GM12878 (cell line): Measurements from ENCODE around the gene FBXO42. TPM values are rescaled to one million over a fixed set of nuclear protein-coding genes. Genes with fewer than 3 reads are reported as not detected.

Experiments
- ATAC-seq: fragments of 200-7000 bp; cut with Tn5 transposase; 3 replicates; pipeline ENCODE4 v1.9.1; 2020; ENCODE audit warnings: mild to moderate bottlenecking, moderate library complexity
- BruUV-seq: library from RNA; stranded (reverse); fragments of 400-500 nt; replicated peaks from 2 replicates; lab custom pipeline; 2021; lab: Mats Ljungman, UMichigan
- CTCF ChIA-PET: fragments of 300-600 bp; sonication (Branson Sonifier 250); formaldehyde crosslinking; extraction: SDS; loops from one replicate; lab custom pipeline; 2021; ENCODE audit warnings: inconsistent platforms; lab: Yijun Ruan, JAX
- POLR2A ChIA-PET: fragments of 350-600 bp; formaldehyde crosslinking; extraction: SDS; loops from one replicate; lab custom pipeline; 2021; ENCODE audit warnings: inconsistent platforms; lab: Charles Lee
- RAD21 ChIA-PET: fragments of 300-600 bp; sonication (Branson Sonifier 250); formaldehyde crosslinking; loops from one replicate; lab custom pipeline; 2023; ENCODE audit warnings: antibody characterized with exemption; ENCODE audit not compliant: unreplicated experiment; lab: Charles Lee
- SMC1A ChIA-PET: fragments of 300-600 bp; sonication (Branson Sonifier 250); formaldehyde crosslinking; loops from one replicate; lab custom pipeline; 2023; ENCODE audit not compliant: unreplicated experiment, uncharacterized antibody; lab: Charles Lee
- DNase-seq: peaks from one replicate; pipeline ENCODE4 v3.0.0-alpha.2; 2011; ENCODE audit warnings: low read depth, low spot score
- FAIRE-seq: peaks from 3 replicates; lab custom pipeline; 2011; peaks lifted over from hg19 to GRCh38; lab: Jason Lieb, UNC
- H2AFZ ChIP-seq: 2 replicates; pipeline ENCODE4 v1.6.0; 2011; ENCODE audit warnings: low read depth, low read length, control low read depth; ENCODE audit not compliant: control insufficient read depth
- H3K27ac ChIP-seq: 2 replicates; pipeline ENCODE4 v1.5.1; 2011; ENCODE audit warnings: control low read depth; ENCODE audit not compliant: control insufficient read depth, insufficient read depth
- H3K27me3 ChIP-seq, 2 experiments: replicated peaks in 1 of 2; 2 replicates each; pipeline versions ENCODE4 v1.6.0 to v1.6.1; 2011; ENCODE audit warnings: low read length in 1 of 2; ENCODE audit not compliant: control insufficient read depth in 2 of 2, insufficient read depth in 2 of 2
- H3K36me3 ChIP-seq, 2 experiments: 2 replicates each; pipeline ENCODE4 v1.5.1; 2011; ENCODE audit warnings: low read length in 1 of 2; ENCODE audit not compliant: control insufficient read depth in 2 of 2, insufficient read depth in 2 of 2
- H3K4me1 ChIP-seq: 2 replicates; pipeline ENCODE4 v1.6.1; 2011; ENCODE audit warnings: mild to moderate bottlenecking, low read length, moderate library complexity, mixed read lengths; ENCODE audit not compliant: control insufficient read depth, insufficient read depth
- H3K4me2 ChIP-seq: 2 replicates; pipeline ENCODE4 v1.6.0; 2011; ENCODE audit warnings: control low read depth; ENCODE audit not compliant: control insufficient read depth, insufficient read depth
- H3K4me3 ChIP-seq: fragments of 200-600 bp; sonication (generic); 2 replicates; pipeline ENCODE4 v1.5.1; 2016
- H3K79me2 ChIP-seq: 2 replicates; pipeline ENCODE4 v1.6.0; 2011; ENCODE audit warnings: low read length; ENCODE audit not compliant: control insufficient read depth, insufficient read depth
- H3K9ac ChIP-seq: 2 replicates; pipeline ENCODE4 v1.8.0; 2011; ENCODE audit warnings: low read length, control low read depth, mixed read lengths; ENCODE audit not compliant: control insufficient read depth, insufficient read depth
- H3K9me3 ChIP-seq: replicated peaks from 3 replicates; pipeline ENCODE4 v1.5.1; 2011; ENCODE audit warnings: mild to moderate bottlenecking, low read length; ENCODE audit not compliant: control insufficient read depth, insufficient read depth
- H4K20me1 ChIP-seq: 2 replicates; pipeline ENCODE4 v1.6.0; 2011; ENCODE audit not compliant: control insufficient read depth, insufficient read depth
- BRCA1 ChIP-seq: IDR thresholded peaks from 2 replicates; pipeline ENCODE4 v1.6.1; 2011; ENCODE audit warnings: low read depth, low read length, improper control_type of control experiment
- DPF2 ChIP-seq: fragments of 450-650 bp; IDR thresholded peaks from 2 replicates; pipeline ENCODE4 v1.6.1; 2017; ENCODE audit warnings: mild to moderate bottlenecking
- EGR1 ChIP-seq, 2 experiments: IDR thresholded peaks; 1 replicate in 1 of 2; 2 replicates in 1 of 2; pipeline ENCODE4 v1.6.1; 2011 to 2012; ENCODE audit warnings: low read depth in 2 of 2, low read length in 2 of 2, borderline replicate concordance in 1 of 2, mild to moderate bottlenecking in 1 of 2, moderate library complexity in 1 of 2
- HDGF ChIP-seq: fragments of 450-650 bp; IDR thresholded peaks from 2 replicates; pipeline ENCODE4 v1.6.1; 2016; ENCODE audit warnings: antibody characterized with exemption
- NR2F1 ChIP-seq: fragments of 450-650 bp; conservative IDR thresholded peaks from 2 replicates; pipeline ENCODE4 v1.6.1; 2017; ENCODE audit warnings: mild to moderate bottlenecking
- RAD21 ChIP-seq: IDR thresholded peaks from 2 replicates; pipeline ENCODE4 v1.6.1; 2011; ENCODE audit warnings: mild to moderate bottlenecking, low read depth, low read length, moderate library complexity; ENCODE audit not compliant: insufficient read depth
- REST ChIP-seq: IDR thresholded peaks from 2 replicates; pipeline ENCODE4 v1.6.1; 2012; ENCODE audit warnings: mild to moderate bottlenecking, low read depth, low read length
- SRF ChIP-seq, 2 experiments: IDR thresholded peaks; 2 replicates each; pipeline ENCODE4 v1.6.1; 2011; ENCODE audit warnings: low read depth in 2 of 2, low read length in 2 of 2, mild to moderate bottlenecking in 1 of 2, moderate library complexity in 1 of 2
- TBL1XR1 ChIP-seq: IDR thresholded peaks from 2 replicates; pipeline ENCODE4 v1.6.1; 2012; ENCODE audit warnings: low read depth, low read length, improper control_type of control experiment
- WGBS: methylation state at CpG from one replicate; pipeline ENCODE4 v1.1.6; 2016; ENCODE audit warnings: low lambda C conversion rate; ENCODE audit not compliant: insufficient replicate concordance, insufficient coverage; ENCODE audit errors: missing lambda C conversion rate; 5-methylcytosine and 5-hydroxymethylcytosine counted together
- in situ Hi-C: fragments of 300-500 bp; cut with MboI; formaldehyde crosslinking; loops from 9 replicates; pipeline ENCODE4 v1.14.3; 2018; ENCODE audit warnings: mixed read lengths
- intact Hi-C: fragments of 100-400 bp; cut with micrococcal nuclease; formaldehyde crosslinking; loops from one replicate; pipeline ENCODE4 v1.14.2; 2022; ENCODE audit not compliant: unreplicated experiment
- polyA plus RNA-seq, 11 experiments: library from polyadenylated mRNA; depleted of rRNA in 4 of 11; unstranded in 6 of 11; stranded (reverse) in 5 of 11; fragments of >200 nt; fragmentation: Nextera tagmentation in 4 of 11; fragmentation: Illumina TruSeq in 1 of 11; extraction: Ambion mirVana in 4 of 11; extraction: Trizol in 1 of 11; gene quantifications; 1 replicate in 1 of 11; 2 replicates in 10 of 11; pipeline versions ENCODE4 v1.2.1 to v1.2.3, GENCODE V29; 2011 to 2016; ENCODE audit warnings: inconsistent platforms in 2 of 11, missing spikeins in 2 of 11, low read depth in 1 of 11
- total RNA-seq, 4 experiments: library from RNA; depleted of rRNA in 3 of 4; stranded (reverse); fragments of >200 nt in 3 of 4; fragmentation: Illumina TruSeq in 1 of 4; extraction: Trizol in 1 of 4; gene quantifications; 2 replicates each; pipeline versions ENCODE4 v1.2.1 to v1.2.3, GENCODE V29; 2013 to 2021
- TF ChIP-seq, protein P1 (sequence below): fragments of 450-650 bp; IDR thresholded peaks from 2 replicates; pipeline ENCODE4 v1.6.1; 2018; ENCODE audit warnings: borderline replicate concordance, mild to moderate bottlenecking; ENCODE audit not compliant: partially characterized antibody

Gene FBXO42
- total and polyA plus RNA-seq, 10 of the 15 experiments (the other 5 are each of a cell fraction or from before 2014, with no cell fraction given), result 6.1 to 23.8 (median 15.2) TPM

DNA sequence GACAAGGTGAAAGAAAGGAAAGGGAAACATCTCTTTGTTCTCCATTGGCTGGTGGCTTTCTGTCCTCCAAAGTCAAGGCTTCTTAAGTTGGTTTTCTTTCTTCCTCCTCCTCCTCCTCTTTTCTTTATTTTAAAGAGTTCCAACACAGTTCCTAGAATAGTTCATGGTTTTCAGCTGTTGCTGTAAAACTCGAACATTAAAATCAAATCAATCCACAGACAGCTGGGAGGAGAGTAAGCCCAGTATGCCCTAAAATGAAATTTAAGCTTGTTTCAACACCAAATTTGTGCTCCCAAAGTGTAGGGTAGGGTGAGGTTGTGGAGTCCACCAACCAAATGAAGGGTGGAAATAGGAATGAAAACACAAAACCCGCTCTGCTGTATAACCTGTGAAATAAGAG is 104.8 kb downstream of the FBXO42 start:
- ChIA-PET POLR2A (interaction anchor here (0.5 to 0.7 kb wide), 2 partner anchors 30 to 136 kb away, joined by 3 to 5 read pairs; no protein-coding TSS in a partner anchor), SMC1A (interaction anchor here (1.0 to 3.1 kb wide), 5 partner anchors 10 to 168 kb away, joined by 3 to 16 read pairs (median 5); partner anchors contain the start of gene CPLANE2), CTCF (interaction anchor here (2.1 to 3.4 kb wide), 3 partner anchors 116 to 168 kb away, joined by 7 to 27 read pairs (median 20); no protein-coding TSS in a partner anchor), RAD21 (interaction anchor here (0.9 to 1.2 kb wide), 2 partner anchors 30 to 169 kb away, joined by 3 to 8 read pairs; no protein-coding TSS in a partner anchor)
- Histone ChIP-seq H3K9ac (no peak overlapping the region), H3K27me3 (no peaks in the 10 kb centered on the region), H4K20me1 (no peaks in the 10 kb centered on the region), H2AFZ (no peak overlapping the region), H3K4me2 (no peak overlapping the region), H3K36me3 (peaks cover 10 to 12% of the 10 kb centered on the region in 2 experiments; a peak in 3 of 4 replicates), H3K79me2 (no peaks in the 10 kb centered on the region), H3K4me3 (no peak overlapping the region), H3K4me1 (peaks cover 20% of the 10 kb centered on the region), H3K27ac (no peak overlapping the region), H3K9me3 (no peaks in the 10 kb centered on the region)
- intact Hi-C loops (loop anchor here (5.0 kb wide), 1 partner anchor 115 kb away; no protein-coding TSS in a partner anchor), in situ Hi-C loops (no loop called here)
- FAIRE-seq (no peak), DNase-seq (no peak), ATAC-seq (no peak)
- BruUV-seq, result no TSS peak
- TF ChIP-seq TBL1XR1 (no peak), BRCA1 (no peak), DPF2 (no peak), HDGF (no peak), SRF (IDR thresholded peaks at IDR 0.05; ENCODE audit: low read depth in 2 of 2, low read length in 2 of 2) (no peak), NR2F1 (no peak), EGR1 (IDR thresholded peaks at IDR 0.05; ENCODE audit: borderline replicate concordance in 1 of 2, low read depth in 2 of 2, low read length in 2 of 2) (no peak), RAD21 (no peak), REST (no peak)
- TF ChIP-seq, protein P1, sequence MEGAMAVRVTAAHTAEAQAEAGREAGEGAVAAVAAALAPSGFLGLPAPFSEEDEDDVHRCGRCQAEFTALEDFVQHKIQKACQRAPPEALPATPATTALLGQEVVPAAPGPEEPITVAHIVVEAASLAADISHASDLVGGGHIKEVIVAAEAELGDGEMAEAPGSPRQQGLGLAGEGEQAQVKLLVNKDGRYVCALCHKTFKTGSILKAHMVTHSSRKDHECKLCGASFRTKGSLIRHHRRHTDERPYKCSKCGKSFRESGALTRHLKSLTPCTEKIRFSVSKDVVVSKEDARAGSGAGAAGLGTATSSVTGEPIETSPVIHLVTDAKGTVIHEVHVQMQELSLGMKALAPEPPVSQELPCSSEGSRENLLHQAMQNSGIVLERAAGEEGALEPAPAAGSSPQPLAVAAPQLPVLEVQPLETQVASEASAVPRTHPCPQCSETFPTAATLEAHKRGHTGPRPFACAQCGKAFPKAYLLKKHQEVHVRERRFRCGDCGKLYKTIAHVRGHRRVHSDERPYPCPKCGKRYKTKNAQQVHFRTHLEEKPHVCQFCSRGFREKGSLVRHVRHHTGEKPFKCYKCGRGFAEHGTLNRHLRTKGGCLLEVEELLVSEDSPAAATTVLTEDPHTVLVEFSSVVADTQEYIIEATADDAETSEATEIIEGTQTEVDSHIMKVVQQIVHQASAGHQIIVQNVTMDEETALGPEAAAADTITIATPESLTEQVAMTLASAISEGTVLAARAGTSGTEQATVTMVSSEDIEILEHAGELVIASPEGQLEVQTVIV, result no peak
- 100% methylated on average over 2 of the region's 2 CpGs for WGBS
